Tibial nerve (tissue), 3 donors: Measurements from ENCODE around the gene KIF6.

Source experiments
- CTCF ChIP-seq, 5 experiments: fragments of 200-600 bp in 3 of 5; fragments of 450-650 bp in 2 of 5; sonication (generic) in 3 of 5; IDR thresholded peaks; one replicate each; pipeline ENCODE4 v1.5.1; 2016 to 2019; ENCODE audit warnings: antibody characterized with exemption in 5 of 5, mild to moderate bottlenecking in 3 of 5, moderate library complexity in 2 of 5
- POLR2A ChIP-seq, 2 donors: fragments of 450-650 bp; IDR thresholded peaks; one replicate each; pipeline ENCODE4 v1.6.1; 2017; ENCODE audit warnings: antibody characterized with exemption in 2 of 2, mild to moderate bottlenecking in 2 of 2, moderate library complexity in 2 of 2

- no peak for TF ChIP-seq POLR2A (IDR thresholded peaks at IDR 0.05)
- TF ChIP-seq CTCF (IDR thresholded peaks at IDR 0.05), result no peak
Observed at GRCh38 chr6:39320363-39320984, 404.7 kb downstream of the KIF6 start.
